Activated naive CD4-positive, alpha-beta T cell treated with anti-CD3 and anti-CD28 coated beads, Interleukin-2, amount 10 ng/mL, durations not matched to agents 7 days and 5 days (primary cell): Measurements from ENCODE around the gene LHFPL2.
"Not testable (repeated sequence)": the region's sequence is repeated elsewhere in the genome, so short reads cannot be mapped to it uniquely, and the experiment has no call there.

Experiments used
- CTCF ChIA-PET: fragments of 350-600 bp; sonication (Branson Sonifier 250); formaldehyde crosslinking; loops from one replicate; lab custom pipeline; 2021; ENCODE audit warnings: antibody characterized with exemption; lab: Charles Lee
- DNase-seq: peaks from one replicate; pipeline ENCODE4 v3.0.0-alpha.2; 2020
- H3K27ac Mint-ChIP-seq: one replicate; pipeline ENCODE4 v1.8.0; 2021; ENCODE audit warnings: mild to moderate bottlenecking, moderate library complexity, mixed read lengths
- H3K27me3 Mint-ChIP-seq: one replicate; pipeline ENCODE4 v1.8.0; 2021; ENCODE audit warnings: mild to moderate bottlenecking, mixed read lengths
- H3K36me3 Mint-ChIP-seq: one replicate; pipeline ENCODE4 v1.8.0; 2021; ENCODE audit warnings: mixed read lengths
- H3K4me1 Mint-ChIP-seq: one replicate; pipeline ENCODE4 v1.8.0; 2021; ENCODE audit warnings: mixed read lengths
- H3K4me3 Mint-ChIP-seq: one replicate; pipeline ENCODE4 v1.8.0; 2021; ENCODE audit warnings: mild to moderate bottlenecking, moderate library complexity, mixed read lengths
- H3K9me3 Mint-ChIP-seq: one replicate; pipeline ENCODE4 v1.8.0; 2021; ENCODE audit warnings: mixed read lengths

LHFPL2 gene

GRCh38 chr5:78648359-78649210 lies at the start of gene LHFPL2:
Gene LHFPL2 (minus strand): TSS chr5:78648772. CDS start chr5:78510213, 138,559 bp downstream.
- Mint-ChIP-seq H3K9me3 (no peaks in the 10 kb centered on the region), H3K4me3 (peak within 1 kb of the TSS; percentile 65), H3K27ac (no peak within 1 kb of the TSS), H3K4me1 (peaks cover 14% of the 10 kb centered on the region), H3K36me3 (no peaks in the 10 kb centered on the region), H3K27me3 (peaks cover 74% of the 10 kb centered on the region)
- DNase-seq = peak; percentile 42
- CTCF ChIA-PET = interaction anchor here (0.9 kb wide), 1 partner anchor 14 kb away, joined by 3 read pairs; no protein-coding TSS in a partner anchor

- DNase-seq = no peak
- Mint-ChIP-seq H3K27ac (no peak overlapping the region), H3K27me3 (no peaks in the 10 kb centered on the region), H3K4me1 (no peaks in the 10 kb centered on the region), H3K36me3 (no peaks in the 10 kb centered on the region), H3K4me3 (no peak overlapping the region), H3K9me3 (no peaks in the 10 kb centered on the region)
- CTCF ChIA-PET = no interaction called here
These were observed 48.1 kb upstream of the LHFPL2 start for GRCh38 chr5:78696637-78697036.

- H3K4me3 Mint-ChIP-seq, H3K9me3 Mint-ChIP-seq, H3K27ac Mint-ChIP-seq, H3K4me1 Mint-ChIP-seq, H3K27me3 Mint-ChIP-seq, DNase-seq, CTCF ChIA-PET, H3K36me3 Mint-ChIP-seq: not testable (repeated sequence)
These were observed 47.5 kb upstream of the LHFPL2 start for GRCh38 chr5:78696052-78696451.

- Mint-ChIP-seq H3K27ac (no peak overlapping the region), H3K36me3 (no peaks in the 10 kb centered on the region), H3K4me3 (no peak overlapping the region), H3K4me1 (no peaks in the 10 kb centered on the region), H3K27me3 (peaks cover 7% of the 10 kb centered on the region), H3K9me3 (no peaks in the 10 kb centered on the region)
- CTCF ChIA-PET = no interaction called here
- no peak for DNase-seq
These were observed 44.8 kb upstream of the LHFPL2 start for GRCh38 chr5:78693339-78693738.

- CTCF ChIA-PET = no interaction called here
- Mint-ChIP-seq H3K36me3 (no peaks in the 10 kb centered on the region), H3K27ac (no peak overlapping the region), H3K27me3 (peaks cover 7% of the 10 kb centered on the region), H3K9me3 (no peaks in the 10 kb centered on the region), H3K4me1 (no peaks in the 10 kb centered on the region), H3K4me3 (no peak overlapping the region)
- no peak for DNase-seq
These were observed 42.8 kb upstream of the LHFPL2 start for GRCh38 chr5:78691084-78691960.

- no peak overlapping the region for H3K4me3 Mint-ChIP-seq
- H3K27ac Mint-ChIP-seq = no peak overlapping the region
- H3K9me3 Mint-ChIP-seq = no peaks in the 10 kb centered on the region
- DNase-seq = no peak
- no peaks in the 10 kb centered on the region for H3K36me3 Mint-ChIP-seq
- H3K4me1 Mint-ChIP-seq = no peaks in the 10 kb centered on the region
- H3K27me3 Mint-ChIP-seq = peaks cover 7% of the 10 kb centered on the region
- CTCF ChIA-PET = no interaction called here
These were observed 41.8 kb upstream of the LHFPL2 start for GRCh38 chr5:78690253-78690972.

GRCh38 chr5:78689540-78690252 lies 41.1 kb upstream of the LHFPL2 start:
- H3K36me3 Mint-ChIP-seq = no peaks in the 10 kb centered on the region
- peaks cover 7% of the 10 kb centered on the region for H3K27me3 Mint-ChIP-seq
- no peak overlapping the region for H3K4me3 Mint-ChIP-seq
- H3K9me3 Mint-ChIP-seq = no peaks in the 10 kb centered on the region
- no peaks in the 10 kb centered on the region for H3K4me1 Mint-ChIP-seq
- no peak for DNase-seq
- CTCF ChIA-PET = no interaction called here
- no peak overlapping the region for H3K27ac Mint-ChIP-seq

GRCh38 chr5:78687514-78687913 lies 38.9 kb upstream of the LHFPL2 start:
- H3K4me1 Mint-ChIP-seq, H3K4me3 Mint-ChIP-seq, H3K27me3 Mint-ChIP-seq, H3K9me3 Mint-ChIP-seq, H3K27ac Mint-ChIP-seq, CTCF ChIA-PET, DNase-seq, H3K36me3 Mint-ChIP-seq: not testable (repeated sequence)

GRCh38 chr5:78683905-78684304 lies 35.3 kb upstream of the LHFPL2 start:
- H3K27ac Mint-ChIP-seq, H3K36me3 Mint-ChIP-seq, CTCF ChIA-PET, H3K9me3 Mint-ChIP-seq, H3K27me3 Mint-ChIP-seq, DNase-seq, H3K4me1 Mint-ChIP-seq, H3K4me3 Mint-ChIP-seq: not testable (repeated sequence)

GRCh38 chr5:78679905-78680304 lies 31.3 kb upstream of the LHFPL2 start:
- DNase-seq = no peak
- peaks cover 9% of the 10 kb centered on the region for H3K27me3 Mint-ChIP-seq
- H3K27ac Mint-ChIP-seq = no peak overlapping the region
- H3K36me3 Mint-ChIP-seq = no peaks in the 10 kb centered on the region
- H3K4me3 Mint-ChIP-seq = no peak overlapping the region
- H3K4me1 Mint-ChIP-seq = no peaks in the 10 kb centered on the region
- H3K9me3 Mint-ChIP-seq = no peaks in the 10 kb centered on the region
- CTCF ChIA-PET = no interaction called here

- H3K27me3 Mint-ChIP-seq = peaks cover 9% of the 10 kb centered on the region
- H3K36me3 Mint-ChIP-seq = no peaks in the 10 kb centered on the region
- H3K4me3 Mint-ChIP-seq = no peak overlapping the region
- H3K27ac Mint-ChIP-seq = no peak overlapping the region
- CTCF ChIA-PET = no interaction called here
- no peaks in the 10 kb centered on the region for H3K4me1 Mint-ChIP-seq
- no peaks in the 10 kb centered on the region for H3K9me3 Mint-ChIP-seq
- DNase-seq = no peak
These were observed 29.5 kb upstream of the LHFPL2 start for GRCh38 chr5:78677777-78678668.

- Mint-ChIP-seq H3K27ac (no peak overlapping the region), H3K4me1 (no peaks in the 10 kb centered on the region), H3K36me3 (no peaks in the 10 kb centered on the region), H3K9me3 (no peaks in the 10 kb centered on the region), H3K27me3 (peaks cover 4% of the 10 kb centered on the region), H3K4me3 (no peak overlapping the region)
- CTCF ChIA-PET = no interaction called here
- no peak for DNase-seq
These were observed 27.6 kb upstream of the LHFPL2 start for GRCh38 chr5:78675956-78676730.
